ENCODE measurements around the gene PDP2. TPM values are rescaled to one million over a fixed set of nuclear protein-coding genes. Genes with fewer than 3 reads are reported as not detected.

Gene PDP2, protein sequence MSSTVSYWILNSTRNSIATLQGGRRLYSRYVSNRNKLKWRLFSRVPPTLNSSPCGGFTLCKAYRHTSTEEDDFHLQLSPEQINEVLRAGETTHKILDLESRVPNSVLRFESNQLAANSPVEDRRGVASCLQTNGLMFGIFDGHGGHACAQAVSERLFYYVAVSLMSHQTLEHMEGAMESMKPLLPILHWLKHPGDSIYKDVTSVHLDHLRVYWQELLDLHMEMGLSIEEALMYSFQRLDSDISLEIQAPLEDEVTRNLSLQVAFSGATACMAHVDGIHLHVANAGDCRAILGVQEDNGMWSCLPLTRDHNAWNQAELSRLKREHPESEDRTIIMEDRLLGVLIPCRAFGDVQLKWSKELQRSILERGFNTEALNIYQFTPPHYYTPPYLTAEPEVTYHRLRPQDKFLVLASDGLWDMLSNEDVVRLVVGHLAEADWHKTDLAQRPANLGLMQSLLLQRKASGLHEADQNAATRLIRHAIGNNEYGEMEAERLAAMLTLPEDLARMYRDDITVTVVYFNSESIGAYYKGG
- total RNA-seq (10 to 100 TPM; 16.3 to 19.3 TPM), polyA plus RNA-seq (1 to 10 TPM; 2.4 to 4.0 TPM)

DNA sequence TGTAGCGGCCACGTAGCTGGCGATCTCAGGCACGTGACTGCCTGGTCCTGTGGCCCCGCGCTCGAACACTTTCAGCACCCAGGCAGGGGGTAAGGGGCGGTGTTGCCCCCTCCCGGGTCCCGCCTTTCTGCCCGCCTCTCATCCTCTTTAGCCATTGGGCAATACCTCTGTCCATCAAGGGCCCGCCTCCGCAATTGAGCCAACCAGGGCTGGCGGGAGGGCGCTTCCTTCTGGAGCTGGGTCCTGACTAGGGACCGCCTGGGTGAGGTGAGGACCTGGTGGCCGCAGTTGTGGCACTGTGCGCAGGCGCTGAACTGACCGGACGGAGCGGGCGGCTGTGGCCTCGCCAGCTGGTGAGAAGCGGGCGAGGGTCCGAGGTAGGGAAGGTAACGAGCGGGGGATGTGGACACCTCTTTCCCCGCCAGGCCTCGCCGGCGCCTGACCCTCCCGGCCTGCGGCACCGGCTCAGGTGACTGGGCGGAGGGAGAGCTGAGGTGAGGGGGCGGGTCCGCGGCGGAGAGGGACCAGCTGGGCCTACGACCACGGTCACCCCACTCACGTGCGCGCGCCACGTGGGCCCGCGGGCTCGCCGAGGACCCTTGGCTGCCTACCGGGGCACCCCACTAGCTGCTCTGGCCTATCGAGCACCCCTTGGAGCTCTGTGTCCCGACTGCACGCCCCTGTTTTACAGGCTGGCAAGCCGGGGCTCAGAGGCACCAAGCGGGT, at the start of gene PDP2:
TSS of gene PDP2 (plus strand) at position 228 of the 726 bp plus-strand sequence. CDS start 3,770 bp downstream, outside the sequence.
- intact Hi-C loops (cut with micrococcal nuclease) = no loop called here
- H3K27me3 Mint-ChIP-seq = no peaks in the 10 kb centered on the region
- H3K4me1 Mint-ChIP-seq = peaks cover 13 to 39% (median 27%) of the 10 kb centered on the region in 4 donors

DNA sequence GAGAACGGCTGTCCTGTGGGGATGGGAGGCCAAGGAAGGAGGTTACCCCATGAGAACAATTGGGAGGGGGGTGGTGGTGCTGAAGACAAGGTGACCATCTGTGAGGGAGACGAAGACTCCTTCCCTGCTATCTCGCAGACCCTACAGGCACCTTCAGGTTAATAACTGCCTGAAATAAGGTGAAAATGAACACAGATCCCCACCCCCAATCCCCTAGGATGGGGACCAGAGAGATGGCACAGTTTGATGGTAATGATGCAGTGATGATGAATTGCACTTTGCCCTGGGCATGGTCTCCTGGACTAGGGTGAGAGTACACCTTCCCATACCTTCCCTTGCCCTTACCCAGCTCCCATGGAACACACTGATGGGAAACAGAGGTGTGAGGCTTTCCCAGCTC, 48.1 kb upstream of the PDP2 start:
- Histone ChIP-seq H3K9me3 (ENCODE audit: control insufficient read depth in 1 of 2, low read length in 2 of 2) (no peaks in the 10 kb centered on the region), H3K36me3 (ENCODE audit: insufficient read depth, low read length) (no peaks in the 10 kb centered on the region), H3K4me3 (ENCODE audit: low read length in 2 of 2) (no peak overlapping the region), H3K4me1 (ENCODE audit: insufficient read depth, low read length) (peaks cover 31% of the 10 kb centered on the region), H3K27me3 (ENCODE audit: insufficient read depth, low read length) (no peaks in the 10 kb centered on the region), H3K27ac (ENCODE audit: low read depth, low read length) (no peak overlapping the region)
- Mint-ChIP-seq H3K9me3 (peaks cover 0 to 1% (median 0%) of the 10 kb centered on the region in 8 donors), H3K4me3 (no peak overlapping the region), H3K27me3 (peaks cover 2% of the 10 kb centered on the region in 2 donors), H3K4me1 (peaks cover 14 to 25% (median 18%) of the 10 kb centered on the region in 4 donors), H3K36me3 (peaks cover 4 to 9% of the 10 kb centered on the region in 2 donors), H3K27ac (peak overlapping the region in 2 of 7 donors; percentile 57 to 65)
- ChIA-PET POLR2A (ENCODE audit: partially characterized antibody) (no interaction called here), CTCF (ENCODE audit: partially characterized antibody) (interaction anchor here (0.6 to 7.3 kb wide), 6 partner anchors 16 to 268 kb away, joined by 3 to 95 read pairs (median 21); no protein-coding TSS in a partner anchor)
- no peak for DNase-seq
- intact Hi-C loops (cut with micrococcal nuclease) = no loop called here

More for the DNA sequence above, at the start of gene PDP2:
- ChIA-PET CTCF (ENCODE audit: partially characterized antibody) (interaction anchor here (1.0 to 5.4 kb wide), 9 partner anchors 8 to 641 kb away, joined by 3 to 25 read pairs (median 10); partner anchors contain the start of gene NAE1), POLR2A (ENCODE audit: partially characterized antibody) (interaction anchor here (0.7 to 3.2 kb wide), 9 partner anchors 12 to 472 kb away, joined by 3 to 18 read pairs (median 3); partner anchors contain the start of genes CIAO2B, CMTM2 and NAE1)
- H3K36me3 Mint-ChIP-seq = peaks cover 10 to 17% of the 10 kb centered on the region in 2 donors
- peaks cover 13% of the 10 kb centered on the region for H3K36me3 ChIP-seq (ENCODE audit: insufficient read depth, low read length)
- peak within 1 kb of the TSS; percentile 54 for H3K27ac ChIP-seq (ENCODE audit: low read depth, low read length)
- peak within 1 kb of the TSS; percentile 97 to 100 (median 99) for H3K4me3 Mint-ChIP-seq
- peak within 1 kb of the TSS; percentile 79 to 96 (median 94) for H3K27ac Mint-ChIP-seq
- DNase-seq = peak; percentile 88 to 91 (median 89)
- no peaks in the 10 kb centered on the region for H3K27me3 ChIP-seq (ENCODE audit: insufficient read depth, low read length)
- H3K9me3 Mint-ChIP-seq = no peaks in the 10 kb centered on the region
- H3K9me3 ChIP-seq (ENCODE audit: control insufficient read depth in 1 of 2, low read length in 2 of 2) = no peaks in the 10 kb centered on the region
- H3K4me1 ChIP-seq (ENCODE audit: insufficient read depth, low read length) = peaks cover 22% of the 10 kb centered on the region
- H3K4me3 ChIP-seq (ENCODE audit: low read length in 2 of 2) = peak within 1 kb of the TSS; percentile 66 to 80

DNA sequence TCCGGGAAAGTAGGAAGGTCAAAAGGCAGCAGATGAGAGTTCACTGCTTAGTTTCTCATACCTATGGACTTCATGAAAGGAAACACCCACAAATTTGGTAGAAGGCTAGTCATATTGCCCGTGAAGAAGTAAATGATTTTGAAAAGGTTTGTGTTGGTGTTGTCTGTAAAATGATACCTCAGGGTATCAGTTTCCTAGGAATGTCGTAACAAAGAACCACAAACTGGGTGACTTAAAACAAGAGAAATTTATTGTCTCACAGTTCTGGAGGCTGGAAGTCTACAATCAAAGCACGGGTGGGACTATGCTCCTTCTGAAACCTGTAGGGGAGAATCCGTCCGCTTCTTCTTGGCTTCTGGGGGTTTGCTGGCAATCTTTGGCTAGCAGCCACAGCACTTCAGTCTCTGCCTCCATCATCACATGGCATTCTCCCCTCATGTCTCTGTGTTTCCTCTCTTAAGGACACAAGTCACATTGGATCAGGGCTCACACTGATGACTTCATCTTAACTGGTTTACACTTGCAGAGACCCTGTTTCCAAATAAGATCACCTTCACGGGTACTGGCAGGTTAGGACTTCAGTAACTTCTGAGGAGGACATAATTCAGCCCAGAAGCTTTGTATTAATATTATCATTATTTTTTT, 47.5 kb upstream of the PDP2 start:
- no peak overlapping the region for H3K27ac ChIP-seq (ENCODE audit: low read depth, low read length)
- ChIA-PET POLR2A (ENCODE audit: partially characterized antibody) (no interaction called here), CTCF (ENCODE audit: partially characterized antibody) (interaction anchor here (2.5 to 7.3 kb wide), 2 partner anchors 17 to 34 kb away, joined by 22 to 95 read pairs; no protein-coding TSS in a partner anchor)
- no peaks in the 10 kb centered on the region for H3K27me3 ChIP-seq (ENCODE audit: insufficient read depth, low read length)
- peaks cover 0 to 1% (median 0%) of the 10 kb centered on the region in 8 donors for H3K9me3 Mint-ChIP-seq
- no peak overlapping the region for H3K4me3 ChIP-seq (ENCODE audit: low read length in 2 of 2)
- no peak for DNase-seq
- intact Hi-C loops (cut with micrococcal nuclease) = no loop called here
- H3K36me3 ChIP-seq (ENCODE audit: insufficient read depth, low read length) = no peaks in the 10 kb centered on the region
- peaks cover 10 to 21% (median 15%) of the 10 kb centered on the region in 4 donors for H3K4me1 Mint-ChIP-seq
- H3K4me1 ChIP-seq (ENCODE audit: insufficient read depth, low read length) = peaks cover 30% of the 10 kb centered on the region
- no peaks in the 10 kb centered on the region for H3K9me3 ChIP-seq (ENCODE audit: control insufficient read depth in 1 of 2, low read length in 2 of 2)
- peaks cover under 1 to 6% of the 10 kb centered on the region in 2 donors for H3K36me3 Mint-ChIP-seq
- H3K27me3 Mint-ChIP-seq = peaks cover 2% of the 10 kb centered on the region in 2 donors
- H3K27ac Mint-ChIP-seq = peak overlapping the region in 2 of 7 donors; percentile 46 to 57
- peak overlapping the region in 1 of 8 donors; percentile 43 for H3K4me3 Mint-ChIP-seq

DNA sequence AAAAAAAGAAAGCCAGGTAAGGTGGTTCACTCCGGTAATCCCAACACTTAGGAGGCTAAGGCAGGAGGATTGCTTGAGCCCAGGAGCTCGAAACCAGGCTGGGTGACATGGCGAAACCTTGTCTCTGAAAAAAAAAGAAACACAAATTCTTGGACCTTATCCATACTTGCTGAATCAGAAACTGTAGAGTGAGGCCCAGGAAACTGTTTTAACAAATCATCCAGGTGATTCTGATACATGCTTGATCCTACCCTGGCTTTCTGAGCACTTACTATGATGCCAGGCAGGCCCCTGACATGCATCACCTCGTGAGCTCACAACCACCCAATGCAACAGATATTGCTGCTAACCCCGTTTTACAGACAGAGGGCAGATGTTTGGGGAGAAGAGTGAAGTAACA, 45.6 kb upstream of the PDP2 start:
- no peak overlapping the region for H3K27ac ChIP-seq (ENCODE audit: low read depth, low read length)
- Mint-ChIP-seq H3K36me3 (no peaks in the 10 kb centered on the region), H3K4me3 (no peak overlapping the region), H3K9me3 (peaks cover 0 to 1% (median 0%) of the 10 kb centered on the region in 8 donors), H3K27ac (no peak overlapping the region), H3K4me1 (peaks cover 0 to 1% (median under 1%) of the 10 kb centered on the region in 4 donors), H3K27me3 (peaks cover 7 to 10% of the 10 kb centered on the region in 2 donors)
- intact Hi-C loops (cut with micrococcal nuclease) = no loop called here
- H3K4me1 ChIP-seq (ENCODE audit: insufficient read depth, low read length) = peaks cover 10% of the 10 kb centered on the region
- no peaks in the 10 kb centered on the region for H3K36me3 ChIP-seq (ENCODE audit: insufficient read depth, low read length)
- H3K9me3 ChIP-seq (ENCODE audit: control insufficient read depth in 1 of 2, low read length in 2 of 2) = no peaks in the 10 kb centered on the region
- POLR2A ChIA-PET (ENCODE audit: partially characterized antibody) = no interaction called here
- no peak overlapping the region for H3K4me3 ChIP-seq (ENCODE audit: low read length in 2 of 2)
- CTCF ChIA-PET (ENCODE audit: partially characterized antibody) = interaction anchor here (7.3 kb wide), 1 partner anchor 32 kb away, joined by 95 read pairs; no protein-coding TSS in a partner anchor
- no peak for DNase-seq
- no peaks in the 10 kb centered on the region for H3K27me3 ChIP-seq (ENCODE audit: insufficient read depth, low read length)

DNA sequence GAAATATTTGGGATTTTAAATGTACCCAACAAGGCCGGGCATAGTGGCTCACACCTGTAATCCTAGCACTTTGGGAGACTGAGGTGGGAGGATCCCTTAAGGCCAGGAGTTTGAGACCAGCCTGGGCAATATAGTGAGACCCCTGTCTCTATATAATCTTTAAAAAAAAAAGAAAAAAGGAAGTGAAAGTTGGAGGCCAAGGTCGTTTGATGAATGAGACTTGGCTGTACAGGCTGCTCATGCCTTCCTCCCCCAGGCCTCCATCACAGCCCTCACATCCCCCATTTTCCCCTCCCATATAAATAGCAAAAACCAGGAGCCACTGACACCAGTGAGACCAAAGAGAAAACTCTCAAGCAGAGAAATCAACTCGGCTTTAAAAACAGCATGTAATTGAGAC, 39.4 kb upstream of the PDP2 start:
- Histone ChIP-seq H3K9me3 (ENCODE audit: control insufficient read depth in 1 of 2, low read length in 2 of 2) (no peaks in the 10 kb centered on the region), H3K4me3 (ENCODE audit: low read length in 2 of 2) (no peak overlapping the region), H3K4me1 (ENCODE audit: insufficient read depth, low read length) (no peaks in the 10 kb centered on the region), H3K27me3 (ENCODE audit: insufficient read depth, low read length) (peaks cover 17% of the 10 kb centered on the region), H3K36me3 (ENCODE audit: insufficient read depth, low read length) (no peaks in the 10 kb centered on the region), H3K27ac (ENCODE audit: low read depth, low read length) (no peak overlapping the region)
- H3K9me3 Mint-ChIP-seq = peaks cover 0 to under 1% (median 0%) of the 10 kb centered on the region in 8 donors
- no peak overlapping the region for H3K4me3 Mint-ChIP-seq
- no peak overlapping the region for H3K27ac Mint-ChIP-seq
- H3K4me1 Mint-ChIP-seq = peaks cover 2 to 10% (median 4%) of the 10 kb centered on the region in 4 donors
- peaks cover 31 to 32% of the 10 kb centered on the region in 2 donors for H3K27me3 Mint-ChIP-seq
- intact Hi-C loops (cut with micrococcal nuclease) = no loop called here
- POLR2A ChIA-PET (ENCODE audit: partially characterized antibody) = no interaction called here
- CTCF ChIA-PET (ENCODE audit: partially characterized antibody) = interaction anchor here (0.6 to 3.5 kb wide), 2 partner anchors 11 to 29 kb away, joined by 3 to 19 read pairs; partner anchors contain the start of gene NAE1
- H3K36me3 Mint-ChIP-seq = no peaks in the 10 kb centered on the region
- no peak for DNase-seq

DNA sequence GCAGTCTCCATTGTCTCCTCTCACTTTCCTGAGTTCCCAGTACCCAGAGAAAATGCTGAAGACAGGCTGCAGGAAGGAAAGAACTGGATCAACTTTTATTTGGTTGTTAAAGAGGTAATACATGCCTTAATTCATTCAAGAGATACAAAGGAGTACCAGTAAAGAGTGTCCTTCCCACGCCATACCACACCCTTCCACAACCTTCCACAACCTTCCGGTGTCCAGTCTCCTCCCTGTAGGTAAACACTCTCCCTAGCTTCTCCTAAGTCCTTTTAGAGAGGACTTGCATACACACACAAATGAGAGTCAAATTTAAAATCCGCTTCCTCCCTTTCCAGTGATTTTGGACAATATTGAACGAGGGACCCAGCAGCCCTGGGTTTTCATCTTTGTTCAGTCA, 38.9 kb upstream of the PDP2 start:
- Histone ChIP-seq H3K9me3 (ENCODE audit: control insufficient read depth in 1 of 2, low read length in 2 of 2) (no peaks in the 10 kb centered on the region), H3K36me3 (ENCODE audit: insufficient read depth, low read length) (no peaks in the 10 kb centered on the region), H3K27ac (ENCODE audit: low read depth, low read length) (no peak overlapping the region), H3K4me3 (ENCODE audit: low read length in 2 of 2) (no peak overlapping the region), H3K4me1 (ENCODE audit: insufficient read depth, low read length) (no peaks in the 10 kb centered on the region), H3K27me3 (ENCODE audit: insufficient read depth, low read length) (peaks cover 17% of the 10 kb centered on the region)
- POLR2A ChIA-PET (ENCODE audit: partially characterized antibody) = interaction anchor here (1.4 kb wide), 1 partner anchor 10 kb away, joined by 4 read pairs; the partner anchor contains the start of gene NAE1
- no peaks in the 10 kb centered on the region for H3K9me3 Mint-ChIP-seq
- no peak overlapping the region for H3K4me3 Mint-ChIP-seq
- H3K27ac Mint-ChIP-seq = no peak overlapping the region
- no peaks in the 10 kb centered on the region for H3K36me3 Mint-ChIP-seq
- intact Hi-C loops (cut with micrococcal nuclease) = no loop called here
- DNase-seq = no peak
- H3K4me1 Mint-ChIP-seq = peaks cover 2 to 10% (median 8%) of the 10 kb centered on the region in 4 donors
- CTCF ChIA-PET (ENCODE audit: partially characterized antibody) = interaction anchor here (2.4 to 3.5 kb wide), 2 partner anchors 11 to 27 kb away, joined by 9 to 19 read pairs; partner anchors contain the start of gene NAE1
- H3K27me3 Mint-ChIP-seq = peaks cover 35 to 36% of the 10 kb centered on the region in 2 donors

All from CD4-positive, alpha-beta memory T cell (primary cell).